Endodermal cell (in vitro differentiated cells): Measurements from ENCODE around the gene GALNT7. TPM values are rescaled to one million over a fixed set of nuclear protein-coding genes. Genes with fewer than 3 reads are reported as not detected.

ENCODE experiments used
- DNase-seq: peaks from one replicate; pipeline ENCODE4 v3.0.0-alpha.2; 2017
- H3K27ac ChIP-seq: 2 replicates; pipeline ENCODE4 v1.5.1; 2013; ENCODE audit warnings: mild to moderate bottlenecking, low read depth, low read length, moderate library complexity
- H3K27me3 ChIP-seq: 2 replicates; pipeline ENCODE4 v1.6.1; 2013; ENCODE audit warnings: mild to moderate bottlenecking, low read length, moderate library complexity; ENCODE audit not compliant: insufficient read depth, control insufficient read depth, poor library complexity, severe bottlenecking
- H3K36me3 ChIP-seq: 2 replicates; pipeline ENCODE4 v1.7.0; 2013; ENCODE audit warnings: mild to moderate bottlenecking, low read length, moderate library complexity; ENCODE audit not compliant: control insufficient read depth, insufficient read depth
- H3K4me1 ChIP-seq: one replicate; pipeline ENCODE4 v1.7.0; 2013; ENCODE audit warnings: low read length; ENCODE audit not compliant: control insufficient read depth, insufficient read depth
- H3K4me3 ChIP-seq: 2 replicates; pipeline ENCODE4 v1.5.1; 2013; ENCODE audit warnings: mild to moderate bottlenecking, low read length, moderate library complexity
- H3K9ac ChIP-seq: 2 replicates; pipeline ENCODE4 v1.6.1; 2013; ENCODE audit warnings: mild to moderate bottlenecking, low read length, moderate library complexity; ENCODE audit not compliant: poor library complexity, severe bottlenecking; ENCODE audit errors: extremely low read depth
- H3K9me3 ChIP-seq: 2 replicates; pipeline ENCODE4 v1.6.1; 2013; ENCODE audit warnings: mild to moderate bottlenecking, low read length, moderate library complexity; ENCODE audit not compliant: control insufficient read depth
- H3K27ac Mint-ChIP-seq: 2 replicates; pipeline ENCODE4 v1.8.0; 2020; ENCODE audit warnings: mixed read lengths
- H3K27me3 Mint-ChIP-seq: 2 replicates; pipeline ENCODE4 v1.8.0; 2021; ENCODE audit warnings: mild to moderate bottlenecking, mixed read lengths; ENCODE audit not compliant: insufficient read depth
- H3K36me3 Mint-ChIP-seq: 2 replicates; pipeline ENCODE4 v1.8.0; 2020; ENCODE audit warnings: low read depth, mixed read lengths
- H3K4me1 Mint-ChIP-seq: 2 replicates; pipeline ENCODE4 v1.8.0; 2020; ENCODE audit warnings: mixed read lengths
- H3K4me3 Mint-ChIP-seq: 2 replicates; pipeline ENCODE4 v1.8.0; 2020; ENCODE audit warnings: mild to moderate bottlenecking, moderate library complexity, mixed read lengths
- H3K9me3 Mint-ChIP-seq: 2 replicates; pipeline ENCODE4 v1.8.0; 2020; ENCODE audit warnings: mild to moderate bottlenecking, mixed read lengths
- WGBS, 2 experiments: methylation state at CpG; one replicate each; pipeline versions ENCODE4 v1.1.5 to v1.1.7; 2013; ENCODE audit warnings: missing lambda C conversion rate in 2 of 2, mixed read lengths in 1 of 2; ENCODE audit not compliant: insufficient coverage in 1 of 2, insufficient read length in 1 of 2; 5-methylcytosine and 5-hydroxymethylcytosine counted together
- total RNA-seq, 2 donors: library from RNA; stranded (reverse); fragmentation: NEBNext Ultra II Directional in 1 of 2; extraction: Animal tissue kit (Norgen Biotek cat#: 25700) in 1 of 2; gene quantifications; 2 replicates in 1 of 2; 3 replicates in 1 of 2; pipeline ENCODE4 v1.2.1, GENCODE V29; 2021
- TF ChIP-seq, protein P1 (sequence below): fragments of 200-600 bp; sonication (generic); conservative IDR thresholded peaks from 2 replicates; pipeline ENCODE4 v1.5.0; 2021; ENCODE audit warnings: antibody characterized with exemption, mild to moderate bottlenecking

GALNT7 gene
- total RNA-seq, 2 donors from 2014 or later, result 66.1 to 72.1 TPM

DNA sequence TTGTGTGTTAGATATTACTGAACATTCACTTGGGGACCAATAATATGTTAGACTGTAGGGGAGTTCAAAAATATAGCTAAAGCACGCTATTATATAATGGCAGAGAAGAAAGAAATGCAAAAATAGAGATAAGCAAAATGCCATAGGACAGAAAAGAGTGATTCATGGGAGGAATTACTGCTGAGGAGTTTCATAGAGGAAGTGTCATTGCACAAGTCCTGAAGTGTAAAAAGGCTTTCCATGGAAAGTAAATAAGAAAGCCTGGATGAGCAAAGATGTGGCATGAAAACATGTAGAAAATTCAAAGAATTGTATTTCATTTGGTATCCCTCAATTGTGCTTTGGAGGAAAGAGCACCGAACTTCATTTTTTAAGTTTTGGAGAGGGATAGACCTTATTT is 151.1 kb downstream of the GALNT7 start:
- peaks cover 41% of the 10 kb centered on the region for H3K36me3 ChIP-seq
- no peaks in the 10 kb centered on the region for H3K4me1 ChIP-seq
- Mint-ChIP-seq H3K4me1 (no peaks in the 10 kb centered on the region), H3K27ac (no peak overlapping the region), H3K36me3 (peaks cover 6% of the 10 kb centered on the region), H3K4me3 (no peak overlapping the region), H3K27me3 (no peaks in the 10 kb centered on the region), H3K9me3 (no peaks in the 10 kb centered on the region)
- no peak overlapping the region for H3K4me3 ChIP-seq
- WGBS, 2 experiments, result 93 to 100% methylated on average over 2 of the region's 2 CpGs
- no peak overlapping the region for H3K9ac ChIP-seq
- no peaks in the 10 kb centered on the region for H3K9me3 ChIP-seq
- no peaks in the 10 kb centered on the region for H3K27me3 ChIP-seq
- TF ChIP-seq, protein P1, sequence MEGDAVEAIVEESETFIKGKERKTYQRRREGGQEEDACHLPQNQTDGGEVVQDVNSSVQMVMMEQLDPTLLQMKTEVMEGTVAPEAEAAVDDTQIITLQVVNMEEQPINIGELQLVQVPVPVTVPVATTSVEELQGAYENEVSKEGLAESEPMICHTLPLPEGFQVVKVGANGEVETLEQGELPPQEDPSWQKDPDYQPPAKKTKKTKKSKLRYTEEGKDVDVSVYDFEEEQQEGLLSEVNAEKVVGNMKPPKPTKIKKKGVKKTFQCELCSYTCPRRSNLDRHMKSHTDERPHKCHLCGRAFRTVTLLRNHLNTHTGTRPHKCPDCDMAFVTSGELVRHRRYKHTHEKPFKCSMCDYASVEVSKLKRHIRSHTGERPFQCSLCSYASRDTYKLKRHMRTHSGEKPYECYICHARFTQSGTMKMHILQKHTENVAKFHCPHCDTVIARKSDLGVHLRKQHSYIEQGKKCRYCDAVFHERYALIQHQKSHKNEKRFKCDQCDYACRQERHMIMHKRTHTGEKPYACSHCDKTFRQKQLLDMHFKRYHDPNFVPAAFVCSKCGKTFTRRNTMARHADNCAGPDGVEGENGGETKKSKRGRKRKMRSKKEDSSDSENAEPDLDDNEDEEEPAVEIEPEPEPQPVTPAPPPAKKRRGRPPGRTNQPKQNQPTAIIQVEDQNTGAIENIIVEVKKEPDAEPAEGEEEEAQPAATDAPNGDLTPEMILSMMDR, result no peak
- H3K27ac ChIP-seq, result no peak overlapping the region
- no peak for DNase-seq

DNA sequence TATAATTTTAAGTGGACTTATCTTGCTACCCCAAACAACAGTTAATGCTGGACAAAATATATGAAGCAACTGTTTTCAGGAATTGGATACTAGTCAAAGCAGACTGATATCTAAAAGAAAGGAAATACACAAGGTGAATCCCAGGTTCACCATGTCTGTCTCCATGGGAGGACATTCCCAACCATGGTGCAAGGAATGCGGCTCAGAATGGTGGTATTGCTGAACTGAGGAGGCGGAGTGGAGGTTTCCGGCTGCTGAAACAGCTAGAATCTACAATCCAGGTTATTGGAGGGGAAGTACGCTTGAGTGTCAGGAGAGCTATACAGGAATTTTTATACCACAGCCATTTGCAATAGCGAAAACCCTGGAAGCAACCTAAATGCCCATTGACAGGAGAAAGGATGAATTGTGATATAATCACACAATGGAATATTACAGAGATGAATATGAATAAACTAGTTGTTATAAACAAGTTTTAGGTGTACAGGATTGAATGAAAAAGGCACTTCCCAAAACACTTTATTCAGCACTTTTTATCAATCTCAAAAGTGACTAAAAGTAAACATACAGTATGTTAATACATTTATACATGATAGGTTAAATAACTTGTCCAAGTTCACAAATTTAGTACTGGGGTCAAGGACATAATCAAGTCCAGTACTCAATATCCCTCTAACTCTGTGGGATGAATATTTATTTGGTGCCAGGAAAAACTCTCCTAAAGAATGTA is 156.6 kb downstream of the GALNT7 start:
- no peaks in the 10 kb centered on the region for H3K9me3 Mint-ChIP-seq
- H3K4me3 Mint-ChIP-seq, result no peak overlapping the region
- peaks cover 35% of the 10 kb centered on the region for H3K36me3 Mint-ChIP-seq
- Histone ChIP-seq H3K9me3 (no peaks in the 10 kb centered on the region), H3K27me3 (no peaks in the 10 kb centered on the region), H3K4me3 (no peak overlapping the region), H3K9ac (no peak overlapping the region), H3K27ac (no peak overlapping the region), H3K36me3 (peaks cover 60% of the 10 kb centered on the region), H3K4me1 (no peaks in the 10 kb centered on the region)
- TF ChIP-seq, protein P1, result no peak
- 95 to 100% methylated on average over 3 to 5 of the region's 5 CpGs for WGBS, 2 experiments
- no peak for DNase-seq
- no peak overlapping the region for H3K27ac Mint-ChIP-seq
- no peaks in the 10 kb centered on the region for H3K4me1 Mint-ChIP-seq
- H3K27me3 Mint-ChIP-seq, result no peaks in the 10 kb centered on the region

DNA sequence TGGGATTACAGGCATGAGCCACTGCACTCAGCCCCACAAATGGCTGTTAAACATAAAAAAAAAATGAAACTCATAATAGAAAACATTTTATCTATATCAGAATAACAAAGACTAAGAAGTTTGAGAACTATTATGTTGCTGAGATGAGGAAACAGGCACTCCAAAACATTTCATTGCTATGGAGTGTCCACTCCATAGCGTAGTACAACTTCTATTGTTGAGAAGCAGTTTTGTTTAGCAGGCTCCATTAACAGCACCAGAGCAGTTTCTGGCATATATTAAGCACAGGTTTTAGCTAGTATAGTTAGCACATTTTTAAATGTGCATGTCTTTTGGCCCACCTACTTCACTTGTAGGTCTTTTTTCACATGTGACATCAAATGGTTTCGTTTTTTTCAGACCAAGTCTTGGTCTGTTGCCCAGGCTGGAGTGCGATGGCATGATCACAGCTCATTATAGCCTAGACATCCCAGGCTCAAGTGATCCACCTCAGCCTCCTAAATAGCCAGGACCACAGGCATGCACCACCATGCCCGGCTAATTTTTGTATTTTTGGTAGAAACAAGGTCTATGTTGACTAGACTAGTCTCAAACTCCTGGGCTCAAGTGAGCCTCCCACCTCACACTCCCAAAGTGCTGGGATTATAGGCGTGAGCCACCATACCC is 159.8 kb downstream of the GALNT7 start:
- Histone ChIP-seq H3K9me3 (no peaks in the 10 kb centered on the region), H3K9ac (no peak overlapping the region), H3K27ac (no peak overlapping the region), H3K27me3 (no peaks in the 10 kb centered on the region), H3K4me3 (no peak overlapping the region), H3K4me1 (no peaks in the 10 kb centered on the region), H3K36me3 (peaks cover 66% of the 10 kb centered on the region)
- Mint-ChIP-seq H3K4me1 (peaks cover 16% of the 10 kb centered on the region), H3K36me3 (peaks cover 56% of the 10 kb centered on the region), H3K9me3 (no peaks in the 10 kb centered on the region), H3K27me3 (no peaks in the 10 kb centered on the region), H3K4me3 (no peak overlapping the region), H3K27ac (no peak overlapping the region)
- TF ChIP-seq, protein P1, result no peak
- 98 to 99% methylated on average over 4 to 5 of the region's 5 CpGs for WGBS, 2 experiments
- DNase-seq, result no peak
